Measurements from ENCODE around the gene SLC2A2.

- TF ChIP-seq CTCF (IDR thresholded peaks at IDR 0.05) (no peak), POLR2A (IDR thresholded peaks at IDR 0.05) (no peak), POLR2AphosphoS5 (IDR thresholded peaks at IDR 0.05) (no peak)
Measured at GRCh38 chr3:171059978-171060377, 33.5 kb upstream of the SLC2A2 start.

Measured in suprapubic skin (tissue), 4 donors.